Activated CD8-positive, alpha-beta T cell treated with anti-CD3 and anti-CD28 coated beads for 36 hours (primary cell): ENCODE measurements around the gene NUDT8. TPM values are rescaled to one million over a fixed set of nuclear protein-coding genes. Genes with fewer than 3 reads are reported as not detected.
A peak's percentile ranks its signal among the peaks of the same experiment; 100 is the strongest.
"Not testable (repeated sequence)": the region's sequence is repeated elsewhere in the genome, so short reads cannot be mapped to it uniquely, and the experiment has no call there.

Experiments
- ATAC-seq: fragments of 200-7000 bp; cut with Tn5 transposase; one replicate; pipeline ENCODE4 v1.10.0; 2021; ENCODE audit warnings: mild to moderate bottlenecking, moderate library complexity
- CTCF ChIA-PET: fragments of 350-600 bp; sonication (Branson Sonifier 250); formaldehyde crosslinking; loops from one replicate; lab custom pipeline; 2021; ENCODE audit warnings: antibody characterized with exemption; lab: Charles Lee
- POLR2A ChIA-PET: fragments of 350-600 bp; sonication (Branson Sonifier 250); formaldehyde crosslinking; loops from one replicate; lab custom pipeline; 2021; ENCODE audit warnings: antibody characterized with exemption; lab: Charles Lee
- DNase-seq: peaks from one replicate; pipeline ENCODE4 v3.0.0-alpha.2; 2020
- H3K27ac Mint-ChIP-seq: one replicate; pipeline ENCODE4 v1.8.0; 2021; ENCODE audit warnings: mild to moderate bottlenecking, mixed read lengths
- H3K27me3 Mint-ChIP-seq: one replicate; pipeline ENCODE4 v1.8.0; 2021; ENCODE audit warnings: mixed read lengths
- H3K36me3 Mint-ChIP-seq: one replicate; pipeline ENCODE4 v1.8.0; 2021; ENCODE audit warnings: low read depth, mixed read lengths
- H3K4me1 Mint-ChIP-seq: one replicate; pipeline ENCODE4 v1.8.0; 2021; ENCODE audit warnings: low read depth, mixed read lengths
- H3K4me3 Mint-ChIP-seq: one replicate; pipeline ENCODE4 v1.8.0; 2021; ENCODE audit warnings: mild to moderate bottlenecking, moderate library complexity, mixed read lengths
- H3K9me3 Mint-ChIP-seq: one replicate; pipeline ENCODE4 v1.8.0; 2021; ENCODE audit warnings: mixed read lengths
- CTCF ChIP-seq: fragments of 200-600 bp; IDR thresholded peaks from one replicate; pipeline ENCODE4 v1.8.0; 2022; ENCODE audit warnings: antibody characterized with exemption, mild to moderate bottlenecking
- intact Hi-C: fragments of 100-400 bp; cut with micrococcal nuclease; formaldehyde crosslinking; loops from one replicate; pipeline ENCODE4 v1.10.0; 2022
- total RNA-seq, 2 experiments: library from RNA; stranded (reverse); gene quantifications; one replicate each; pipeline ENCODE4 v1.2.3, GENCODE V29; 2021

The NUDT8 gene
- total RNA-seq, 2 experiments from 2014 or later, result 35.5 to 39.5 TPM

- TF ChIP-seq CTCF, result no peak
- DNase-seq (no peak), ATAC-seq (no peak)
- Mint-ChIP-seq H3K27ac (no peak overlapping the region), H3K4me1 (no peaks in the 10 kb centered on the region), H3K9me3 (no peaks in the 10 kb centered on the region), H3K27me3 (no peaks in the 10 kb centered on the region), H3K4me3 (no peak overlapping the region), H3K36me3 (no peaks in the 10 kb centered on the region)
- CTCF ChIA-PET, result no interaction called here
- POLR2A ChIA-PET, result interaction anchor here (2.1 kb wide), 1 partner anchor 11 kb away, joined by 5 read pairs; the partner anchor contains the start of gene ACY3
- intact Hi-C loops, result no loop called here
These were observed 32.6 kb upstream of the NUDT8 start for GRCh38 chr11:67662142-67662834.

- H3K4me3 Mint-ChIP-seq, H3K9me3 Mint-ChIP-seq, ATAC-seq, H3K4me1 Mint-ChIP-seq, H3K36me3 Mint-ChIP-seq, H3K27ac Mint-ChIP-seq, H3K27me3 Mint-ChIP-seq, intact Hi-C loops, DNase-seq: not testable (repeated sequence)
- ChIA-PET POLR2A (interaction anchor here (2.1 kb wide), 1 partner anchor 10 kb away, joined by 5 read pairs; the partner anchor contains the start of gene ACY3), CTCF (interaction anchor here (3.2 to 6.9 kb wide), 2 partner anchors 14 to 31 kb away, joined by 41 to 66 read pairs; partner anchors contain the start of gene NUDT8)
These were observed 31.0 kb upstream of the NUDT8 start for GRCh38 chr11:67660752-67661151.

- H3K4me3 Mint-ChIP-seq, H3K9me3 Mint-ChIP-seq, DNase-seq, H3K27me3 Mint-ChIP-seq, intact Hi-C loops, H3K27ac Mint-ChIP-seq, H3K4me1 Mint-ChIP-seq, ATAC-seq, H3K36me3 Mint-ChIP-seq: not testable (repeated sequence)
- CTCF ChIA-PET, result interaction anchor here (0.6 to 6.9 kb wide), 11 partner anchors 9 to 408 kb away, joined by 3 to 66 read pairs (median 4); partner anchors contain the start of genes ACY3, GSTP1 and NUDT8
- POLR2A ChIA-PET, result interaction anchor here (0.8 to 1.9 kb wide), 2 partner anchors 12 to 30 kb away, joined by 3 to 9 read pairs; partner anchors contain the start of gene NUDT8
- peak; percentile 51 for TF ChIP-seq CTCF
These were observed 30.0 kb upstream of the NUDT8 start for GRCh38 chr11:67659651-67660165.

GRCh38 chr11:67657300-67657699 is 27.6 kb upstream of the NUDT8 start:
- no peaks in the 10 kb centered on the region for H3K36me3 Mint-ChIP-seq
- intact Hi-C loops, result no loop called here
- H3K4me1 Mint-ChIP-seq, result no peaks in the 10 kb centered on the region
- H3K4me3 Mint-ChIP-seq, result no peak overlapping the region
- no peaks in the 10 kb centered on the region for H3K9me3 Mint-ChIP-seq
- TF ChIP-seq CTCF, result no peak
- ChIA-PET POLR2A (interaction anchor here (1.0 kb wide), 1 partner anchor 28 kb away, joined by 3 read pairs; the partner anchor contains the start of gene NUDT8), CTCF (interaction anchor here (1.2 to 6.9 kb wide), 5 partner anchors 9 to 287 kb away, joined by 3 to 66 read pairs (median 7); partner anchors contain the start of gene NUDT8)
- ATAC-seq, result peak; percentile 35
- no peaks in the 10 kb centered on the region for H3K27me3 Mint-ChIP-seq
- H3K27ac Mint-ChIP-seq, result peak overlapping the region; percentile 8
- DNase-seq, result no peak

GRCh38 chr11:67656278-67656922 is 26.7 kb upstream of the NUDT8 start:
- Mint-ChIP-seq H3K9me3 (no peaks in the 10 kb centered on the region), H3K27me3 (no peaks in the 10 kb centered on the region), H3K36me3 (no peaks in the 10 kb centered on the region), H3K4me1 (no peaks in the 10 kb centered on the region), H3K4me3 (no peak overlapping the region), H3K27ac (no peak overlapping the region)
- intact Hi-C loops, result no loop called here
- TF ChIP-seq CTCF, result no peak
- POLR2A ChIA-PET, result no interaction called here
- CTCF ChIA-PET, result interaction anchor here (0.7 to 6.9 kb wide), 4 partner anchors 8 to 84 kb away, joined by 3 to 66 read pairs (median 7); partner anchors contain the start of gene NUDT8
- DNase-seq (no peak), ATAC-seq (peak; percentile 42)
